Transverse colon (tissue), 4 donors: ENCODE results near the gene AGAP1.

Experiments
- CTCF ChIP-seq, 5 experiments: fragments of 200-600 bp in 3 of 5; fragments of 450-650 bp in 2 of 5; sonication (generic) in 3 of 5; IDR thresholded peaks; 1 replicate in 2 of 5; 2 replicates in 3 of 5; pipeline ENCODE4 v1.5.1; 2016 to 2017; ENCODE audit warnings: antibody characterized with exemption in 5 of 5, inconsistent platforms in 3 of 5, mild to moderate bottlenecking in 2 of 5, moderate library complexity in 1 of 5
- EP300 ChIP-seq: sonication (generic); formaldehyde crosslinking; IDR thresholded peaks from one replicate; pipeline ENCODE4 v1.6.1; 2017; ENCODE audit warnings: antibody characterized with exemption, low read depth
- POLR2A ChIP-seq: fragments of 450-650 bp; IDR thresholded peaks from one replicate; pipeline ENCODE4 v1.6.1; 2016; ENCODE audit warnings: antibody characterized with exemption, mild to moderate bottlenecking, moderate library complexity
- POLR2AphosphoS5 ChIP-seq, 3 donors: sonication (generic); formaldehyde crosslinking; IDR thresholded peaks; one replicate each; pipeline ENCODE4 v1.6.1; 2016; ENCODE audit warnings: antibody characterized with exemption in 3 of 3

GRCh38 chr2:235575904-235576303 is 82.1 kb downstream of the AGAP1 start:
- TF ChIP-seq CTCF (IDR thresholded peaks at IDR 0.05), result no peak
- no peak for TF ChIP-seq POLR2AphosphoS5 (IDR thresholded peaks at IDR 0.05)
- no peak for TF ChIP-seq EP300
- TF ChIP-seq POLR2A, result no peak
